ENCODE measurements around the gene HOMER1.
"Not testable (repeated sequence)": the region's sequence is repeated elsewhere in the genome, so short reads cannot be mapped to it uniquely, and the experiment has no call there.

Gene HOMER1

DNA sequence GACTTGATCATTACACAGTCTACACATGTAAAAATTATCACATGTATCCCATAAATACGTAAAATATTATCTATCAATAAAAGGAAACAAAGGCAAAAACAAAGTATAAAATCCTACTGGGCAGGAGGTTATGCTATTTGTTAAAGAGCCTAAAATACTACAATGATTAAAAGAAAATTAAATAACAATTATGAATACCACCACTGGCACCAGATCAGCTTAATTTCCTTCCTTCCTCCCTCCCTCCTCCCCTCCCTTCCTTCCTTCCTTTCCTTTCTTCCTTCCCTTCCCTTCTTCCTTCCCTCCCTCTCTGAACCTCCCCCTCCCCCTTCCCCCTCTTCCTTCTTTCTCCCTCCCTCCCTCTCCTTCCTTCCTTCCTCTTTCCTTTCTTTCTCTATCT, 127.3 kb downstream of the HOMER1 start:
- H3K9me3 ChIP-seq (ENCODE audit: control insufficient read depth in 2 of 2, low read length in 2 of 2): peaks cover 0 to 3% of the 10 kb centered on the region in 2 donors
- no peaks in the 10 kb centered on the region for H3K4me1 ChIP-seq (ENCODE audit: control insufficient read depth, insufficient read depth, low read length)

GRCh38 chr5:79385126-79385525, 128.8 kb downstream of the HOMER1 start:
- not testable (repeated sequence) for H3K27ac ChIP-seq (ENCODE audit: low read length); H3K27me3 ChIP-seq (ENCODE audit: control insufficient read depth in 1 of 2, insufficient read depth in 2 of 2, low read length in 2 of 2); H3K9ac ChIP-seq (ENCODE audit: low read length in 2 of 2); H3K9me3 ChIP-seq (ENCODE audit: control insufficient read depth in 2 of 2, low read length in 2 of 2); H3K4me1 ChIP-seq (ENCODE audit: control insufficient read depth, insufficient read depth, low read length); H3K36me3 ChIP-seq (ENCODE audit: control insufficient read depth in 2 of 2, insufficient read depth in 2 of 2, low read length in 2 of 2); H3K4me3 ChIP-seq (ENCODE audit: low read length in 2 of 2)

More for the DNA sequence above, 127.3 kb downstream of the HOMER1 start:
- Histone ChIP-seq H3K9ac (ENCODE audit: low read length in 2 of 2) (no peak overlapping the region), H3K27me3 (ENCODE audit: control insufficient read depth in 1 of 2, insufficient read depth in 2 of 2, low read length in 2 of 2) (no peaks in the 10 kb centered on the region), H3K36me3 (ENCODE audit: control insufficient read depth in 2 of 2, insufficient read depth in 2 of 2, low read length in 2 of 2) (no peaks in the 10 kb centered on the region), H3K27ac (ENCODE audit: low read length) (no peak overlapping the region), H3K4me3 (ENCODE audit: low read length in 2 of 2) (no peak overlapping the region)

- H3K4me1 ChIP-seq (ENCODE audit: control insufficient read depth, insufficient read depth, low read length): no peaks in the 10 kb centered on the region
- H3K27ac ChIP-seq (ENCODE audit: low read length): no peak overlapping the region
- peaks cover 0 to 3% of the 10 kb centered on the region in 2 donors for H3K9me3 ChIP-seq (ENCODE audit: control insufficient read depth in 2 of 2, low read length in 2 of 2)
- H3K4me3 ChIP-seq (ENCODE audit: low read length in 2 of 2): no peak overlapping the region
- H3K36me3 ChIP-seq (ENCODE audit: control insufficient read depth in 2 of 2, insufficient read depth in 2 of 2, low read length in 2 of 2): no peaks in the 10 kb centered on the region
- H3K9ac ChIP-seq (ENCODE audit: low read length in 2 of 2): no peak overlapping the region
- no peaks in the 10 kb centered on the region for H3K27me3 ChIP-seq (ENCODE audit: control insufficient read depth in 1 of 2, insufficient read depth in 2 of 2, low read length in 2 of 2)
These were observed 135.3 kb downstream of the HOMER1 start for GRCh38 chr5:79378510-79379186.

DNA sequence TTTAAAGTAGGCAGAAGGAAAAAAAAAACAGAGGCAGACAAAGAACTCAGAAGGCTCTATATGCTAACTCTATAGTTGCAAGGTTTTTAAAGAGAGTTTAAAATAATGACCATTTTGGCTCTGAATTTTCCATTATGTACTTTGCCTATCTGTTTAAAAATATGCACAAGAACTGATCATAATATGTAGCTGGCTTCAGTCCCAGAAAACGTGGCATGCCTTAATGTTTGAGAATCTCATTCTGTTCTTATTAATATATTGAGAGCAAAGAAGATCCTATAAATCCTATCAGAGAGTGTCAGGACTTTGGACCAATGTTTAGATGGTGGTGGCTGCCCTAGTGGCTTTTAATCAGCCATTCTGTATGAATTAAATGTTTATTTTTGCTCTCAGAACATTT, 156.5 kb downstream of the HOMER1 start:
- Histone ChIP-seq H3K4me3 (ENCODE audit: low read length in 2 of 2) (no peak overlapping the region), H3K9me3 (ENCODE audit: control insufficient read depth in 2 of 2, low read length in 2 of 2) (no peaks in the 10 kb centered on the region), H3K9ac (ENCODE audit: low read length in 2 of 2) (no peak overlapping the region), H3K36me3 (ENCODE audit: control insufficient read depth in 2 of 2, insufficient read depth in 2 of 2, low read length in 2 of 2) (no peaks in the 10 kb centered on the region), H3K27me3 (ENCODE audit: control insufficient read depth in 1 of 2, insufficient read depth in 2 of 2, low read length in 2 of 2) (no peaks in the 10 kb centered on the region), H3K4me1 (ENCODE audit: control insufficient read depth, insufficient read depth, low read length) (no peaks in the 10 kb centered on the region), H3K27ac (ENCODE audit: low read length) (no peak overlapping the region)

GRCh38 chr5:79349881-79350280, 164.1 kb downstream of the HOMER1 start:
- Histone ChIP-seq H3K27me3 (ENCODE audit: control insufficient read depth in 1 of 2, insufficient read depth in 2 of 2, low read length in 2 of 2) (no peaks in the 10 kb centered on the region), H3K4me1 (ENCODE audit: control insufficient read depth, insufficient read depth, low read length) (no peaks in the 10 kb centered on the region), H3K4me3 (ENCODE audit: low read length in 2 of 2) (no peak overlapping the region), H3K36me3 (ENCODE audit: control insufficient read depth in 2 of 2, insufficient read depth in 2 of 2, low read length in 2 of 2) (no peaks in the 10 kb centered on the region), H3K27ac (ENCODE audit: low read length) (no peak overlapping the region), H3K9me3 (ENCODE audit: control insufficient read depth in 2 of 2, low read length in 2 of 2) (no peaks in the 10 kb centered on the region), H3K9ac (ENCODE audit: low read length in 2 of 2) (no peak overlapping the region)

GRCh38 chr5:79349047-79349446, 164.9 kb downstream of the HOMER1 start:
- Histone ChIP-seq H3K27me3 (ENCODE audit: control insufficient read depth in 1 of 2, insufficient read depth in 2 of 2, low read length in 2 of 2) (no peaks in the 10 kb centered on the region), H3K9ac (ENCODE audit: low read length in 2 of 2) (no peak overlapping the region), H3K4me1 (ENCODE audit: control insufficient read depth, insufficient read depth, low read length) (no peaks in the 10 kb centered on the region), H3K4me3 (ENCODE audit: low read length in 2 of 2) (no peak overlapping the region), H3K9me3 (ENCODE audit: control insufficient read depth in 2 of 2, low read length in 2 of 2) (no peaks in the 10 kb centered on the region), H3K36me3 (ENCODE audit: control insufficient read depth in 2 of 2, insufficient read depth in 2 of 2, low read length in 2 of 2) (no peaks in the 10 kb centered on the region), H3K27ac (ENCODE audit: low read length) (no peak overlapping the region)

DNA sequence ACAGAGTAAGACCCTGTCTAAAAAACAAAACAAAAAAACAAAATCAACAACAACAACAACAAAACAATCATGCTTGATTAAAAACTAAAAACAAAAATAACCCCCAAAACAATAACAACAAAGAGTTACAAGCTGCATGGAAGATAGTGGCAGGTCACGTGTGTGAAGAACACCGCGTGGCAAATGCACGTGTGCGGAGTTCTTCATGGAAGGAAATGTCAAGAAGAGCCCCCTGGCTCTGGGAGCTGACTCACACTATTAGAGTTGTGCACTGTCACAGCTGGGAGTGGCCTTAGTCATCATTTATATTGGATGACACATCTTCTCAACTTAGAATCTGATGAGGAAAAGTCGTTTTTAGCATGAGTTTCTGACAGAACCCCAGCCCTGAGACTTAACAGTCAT, 167.5 kb downstream of the HOMER1 start:
- Histone ChIP-seq H3K36me3 (ENCODE audit: control insufficient read depth in 2 of 2, insufficient read depth in 2 of 2, low read length in 2 of 2) (no peaks in the 10 kb centered on the region), H3K27me3 (ENCODE audit: control insufficient read depth in 1 of 2, insufficient read depth in 2 of 2, low read length in 2 of 2) (no peaks in the 10 kb centered on the region), H3K4me1 (ENCODE audit: control insufficient read depth, insufficient read depth, low read length) (no peaks in the 10 kb centered on the region), H3K4me3 (ENCODE audit: low read length in 2 of 2) (no peak overlapping the region), H3K9ac (ENCODE audit: low read length in 2 of 2) (no peak overlapping the region), H3K9me3 (ENCODE audit: control insufficient read depth in 2 of 2, low read length in 2 of 2) (no peaks in the 10 kb centered on the region), H3K27ac (ENCODE audit: low read length) (no peak overlapping the region)

- H3K36me3 ChIP-seq (ENCODE audit: control insufficient read depth in 2 of 2, insufficient read depth in 2 of 2, low read length in 2 of 2): no peaks in the 10 kb centered on the region
- no peaks in the 10 kb centered on the region for H3K27me3 ChIP-seq (ENCODE audit: control insufficient read depth in 1 of 2, insufficient read depth in 2 of 2, low read length in 2 of 2)
- no peaks in the 10 kb centered on the region for H3K9me3 ChIP-seq (ENCODE audit: control insufficient read depth in 2 of 2, low read length in 2 of 2)
- H3K4me3 ChIP-seq (ENCODE audit: low read length in 2 of 2): no peak overlapping the region
- no peak overlapping the region for H3K9ac ChIP-seq (ENCODE audit: low read length in 2 of 2)
- H3K4me1 ChIP-seq (ENCODE audit: control insufficient read depth, insufficient read depth, low read length): no peaks in the 10 kb centered on the region
- H3K27ac ChIP-seq (ENCODE audit: low read length): no peak overlapping the region
These were observed 179.9 kb downstream of the HOMER1 start for GRCh38 chr5:79333852-79334557.

- Histone ChIP-seq H3K4me3 (ENCODE audit: low read length in 2 of 2) (no peak overlapping the region), H3K9me3 (ENCODE audit: control insufficient read depth in 2 of 2, low read length in 2 of 2) (no peaks in the 10 kb centered on the region), H3K9ac (ENCODE audit: low read length in 2 of 2) (no peak overlapping the region), H3K27me3 (ENCODE audit: control insufficient read depth in 1 of 2, insufficient read depth in 2 of 2, low read length in 2 of 2) (no peaks in the 10 kb centered on the region), H3K36me3 (ENCODE audit: control insufficient read depth in 2 of 2, insufficient read depth in 2 of 2, low read length in 2 of 2) (no peaks in the 10 kb centered on the region), H3K27ac (ENCODE audit: low read length) (no peak overlapping the region), H3K4me1 (ENCODE audit: control insufficient read depth, insufficient read depth, low read length) (no peaks in the 10 kb centered on the region)
These were observed 183.9 kb downstream of the HOMER1 start for GRCh38 chr5:79330071-79330470.

- Histone ChIP-seq H3K4me1 (ENCODE audit: control insufficient read depth, insufficient read depth, low read length) (no peaks in the 10 kb centered on the region), H3K27ac (ENCODE audit: low read length) (no peak overlapping the region), H3K9me3 (ENCODE audit: control insufficient read depth in 2 of 2, low read length in 2 of 2) (no peaks in the 10 kb centered on the region), H3K4me3 (ENCODE audit: low read length in 2 of 2) (no peak overlapping the region), H3K36me3 (ENCODE audit: control insufficient read depth in 2 of 2, insufficient read depth in 2 of 2, low read length in 2 of 2) (no peaks in the 10 kb centered on the region), H3K27me3 (ENCODE audit: control insufficient read depth in 1 of 2, insufficient read depth in 2 of 2, low read length in 2 of 2) (no peaks in the 10 kb centered on the region), H3K9ac (ENCODE audit: low read length in 2 of 2) (no peak overlapping the region)
These were observed 184.5 kb downstream of the HOMER1 start for GRCh38 chr5:79329453-79329852.

All from stomach smooth muscle (tissue), 2 donors.